K562 (cell line): ENCODE data around the gene SPNS2. TPM values are rescaled to one million over a fixed set of nuclear protein-coding genes. Genes with fewer than 3 reads are reported as not detected.
A peak's percentile ranks its signal among the peaks of the same experiment; 100 is the strongest.

Experiments
- ATAC-seq: fragments of 200-7000 bp; cut with Tn5 transposase; 3 replicates; pipeline ENCODE4 v1.9.1; 2020; ENCODE audit warnings: moderate library complexity
- BruUV-seq: library from RNA; stranded (reverse); fragments of 400-500 nt; replicated peaks from 2 replicates; lab custom pipeline; 2021; lab: Mats Ljungman, UMichigan
- CTCF ChIA-PET: fragments of 300-600 bp; formaldehyde crosslinking; extraction: SDS; loops from one replicate; lab custom pipeline; 2021; ENCODE audit warnings: low intra/inter-chr PET ratio; lab: Yijun Ruan, JAX
- POLR2A ChIA-PET: fragments of 300-600, 350-650 bp; sonication (Branson Sonifier 250); formaldehyde crosslinking; extraction: SDS; loops from one replicate; lab custom pipeline; 2021; ENCODE audit warnings: antibody characterized with exemption, inconsistent platforms; lab: Yijun Ruan, JAX
- DNase-seq, 4 experiments: peaks; one replicate each; pipeline versions ENCODE4 v3.0.0 to v3.0.0-alpha.2; 2011 to 2018; ENCODE audit warnings: low spot score in 3 of 4, mixed read lengths in 3 of 4; ENCODE audit errors: extremely low read depth in 1 of 4
- FAIRE-seq: peaks from 2 replicates; lab custom pipeline; 2011; peaks lifted over from hg19 to GRCh38; lab: Jason Lieb, UNC
- H2AFZ ChIP-seq: 2 replicates; pipeline ENCODE4 v1.6.0; 2011; ENCODE audit warnings: low read depth, low read length, control low read depth, inconsistent platforms
- H3K27ac ChIP-seq: fragments of 200-600 bp; 3 replicates; pipeline ENCODE4 v1.8.0; 2011; ENCODE audit warnings: low read depth, mild to moderate bottlenecking, control low read depth, inconsistent platforms, low read length, moderate library complexity, mixed read lengths; ENCODE audit errors: extremely low read depth
- H3K27me3 ChIP-seq, 2 experiments: fragments of 300-600 bp in 1 of 2; 2 replicates in 1 of 2; 3 replicates in 1 of 2; pipeline versions ENCODE4 v1.6.0 to v1.8.0; 2011; ENCODE audit warnings: inconsistent platforms in 2 of 2, low read length in 2 of 2, mild to moderate bottlenecking in 1 of 2, mixed read lengths in 1 of 2, moderate library complexity in 1 of 2; ENCODE audit not compliant: control insufficient read depth in 2 of 2, insufficient read depth in 2 of 2
- H3K36me3 ChIP-seq: fragments of 300-600 bp; 3 replicates; pipeline ENCODE4 v1.8.0; 2011; ENCODE audit warnings: mild to moderate bottlenecking, low read length, inconsistent platforms; ENCODE audit not compliant: control insufficient read depth, insufficient read depth
- H3K4me1 ChIP-seq, 2 experiments: fragments of 200-600 bp in 1 of 2; replicated peaks in 1 of 2; 2 replicates in 1 of 2; 3 replicates in 1 of 2; pipeline versions ENCODE4 v1.5.1 to v1.8.0; 2011; ENCODE audit warnings: inconsistent platforms in 2 of 2, low read length in 2 of 2, mild to moderate bottlenecking in 1 of 2, mixed read lengths in 1 of 2, moderate library complexity in 1 of 2; ENCODE audit not compliant: control insufficient read depth in 2 of 2, insufficient read depth in 2 of 2
- H3K4me2 ChIP-seq: 2 replicates; pipeline ENCODE4 v1.6.1; 2011; ENCODE audit warnings: low read length, control low read depth, inconsistent platforms, mixed read lengths; ENCODE audit not compliant: insufficient read depth
- H3K4me3 ChIP-seq: fragments of 200-600 bp; sonication (generic), shearing (Covaris generic); 2 replicates; pipeline ENCODE4 v1.5.1; 2016; ENCODE audit warnings: control low read depth, inconsistent platforms
- H3K79me2 ChIP-seq: fragments of 200-600 bp; 3 replicates; pipeline ENCODE4 v1.8.0; 2011; ENCODE audit warnings: low read length, inconsistent platforms; ENCODE audit not compliant: control insufficient read depth, insufficient read depth
- H3K9ac ChIP-seq, 2 experiments: 2 replicates each; pipeline versions ENCODE4 v1.6.0 to v1.6.1; 2011; ENCODE audit warnings: low read depth in 2 of 2, low read length in 2 of 2, control low read depth in 1 of 2, inconsistent platforms in 1 of 2, mild to moderate bottlenecking in 1 of 2, mixed read lengths in 1 of 2; ENCODE audit not compliant: insufficient read depth in 1 of 2
- H3K9me1 ChIP-seq: one replicate; pipeline ENCODE4 v1.6.0; 2011; ENCODE audit warnings: inconsistent platforms, mild to moderate bottlenecking, low read length, moderate library complexity; ENCODE audit not compliant: control insufficient read depth, insufficient read depth
- H3K9me3 ChIP-seq: replicated peaks from 2 replicates; pipeline ENCODE4 v1.5.1; 2011; ENCODE audit warnings: low read depth, low read length, inconsistent platforms; ENCODE audit not compliant: control insufficient read depth, insufficient read depth
- H4K20me1 ChIP-seq: replicated peaks from 2 replicates; pipeline ENCODE4 v1.6.1; 2011; ENCODE audit warnings: low read length, inconsistent platforms, mixed read lengths; ENCODE audit not compliant: control insufficient read depth, insufficient read depth
- POLR2G ChIP-seq: fragments of 200-400 bp; formaldehyde crosslinking; IDR thresholded peaks from 2 replicates; pipeline ENCODE4 v1.6.1; 2017; ENCODE audit warnings: low read depth, mild to moderate bottlenecking, antibody characterized with exemption, low read length, moderate library complexity
- ZNF282 ChIP-seq: sonication (generic); formaldehyde crosslinking; IDR thresholded peaks from 2 replicates; pipeline ENCODE4 v1.8.1; 2023; ENCODE audit warnings: missing genetic modification reagents
- WGBS: fragments of 100-300 bp; shearing (Covaris generic); methylation state at CpG from one replicate; pipeline ENCODE4 v1.1.6; 2016; ENCODE audit warnings: low coverage, mixed read lengths; ENCODE audit not compliant: insufficient coverage; ENCODE audit errors: missing lambda C conversion rate; 5-methylcytosine and 5-hydroxymethylcytosine counted together
- in situ Hi-C: fragments of 300-500 bp; cut with MboI; formaldehyde crosslinking; loops from 4 replicates; pipeline ENCODE4 v1.15.0; 2018; ENCODE audit warnings: inconsistent platforms, mixed read lengths
- intact Hi-C: fragments of 100-400 bp; cut with micrococcal nuclease; formaldehyde crosslinking; loops from 2 replicates; pipeline ENCODE4 v1.14.2; 2022
- polyA plus RNA-seq, 8 experiments: library from polyadenylated mRNA; depleted of rRNA in 4 of 8; stranded (reverse) in 5 of 8; unstranded in 3 of 8; fragments of >200 nt; fragmentation: Nextera tagmentation in 2 of 8; fragmentation: Illumina TruSeq in 1 of 8; extraction: Ambion mirVana in 2 of 8; extraction: Trizol in 1 of 8; gene quantifications; 2 replicates each; pipeline versions ENCODE4 v1.2.1 to v1.2.3, GENCODE V29; 2011 to 2014; ENCODE audit warnings: inconsistent platforms in 1 of 8, missing spikeins in 1 of 8
- total RNA-seq, 7 experiments: library from RNA; depleted of rRNA in 6 of 7; stranded (reverse); fragments of >200 nt in 6 of 7; fragmentation: Illumina TruSeq in 2 of 7; extraction: Trizol in 2 of 7; gene quantifications; 2 replicates each; pipeline versions ENCODE4 v1.2.1 to v1.2.3, GENCODE V29; 2011 to 2021; ENCODE audit warnings: low replicate concordance in 1 of 7

Gene SPNS2
- total and polyA plus RNA-seq, 9 of the 15 experiments (the other 6 are each of a cell fraction or from before 2014, with no cell fraction given) = 0.06 TPM; not detected in 8

GRCh38 chr17:4532860-4533522 is 34.3 kb downstream of the SPNS2 start:
- no peak overlapping the region for H3K9ac ChIP-seq
- peak; percentile 42; the same call in 1 of the 2 replicates for TF ChIP-seq POLR2G
- no peak for TF ChIP-seq ZNF282
- H3K4me2 ChIP-seq = no peak overlapping the region
- H3K36me3 ChIP-seq = peaks cover 10% of the 10 kb centered on the region; the same call in 1 of the 3 replicates
- no peaks in the 10 kb centered on the region for H3K79me2 ChIP-seq
- WGBS = 6% methylated on average over 21 of the region's 33 CpGs
- no peaks in the 10 kb centered on the region for H3K9me3 ChIP-seq
- no peak overlapping the region for H3K4me3 ChIP-seq
- no peak for DNase-seq
- H3K27ac ChIP-seq = no peak overlapping the region
- no peak for ATAC-seq
- POLR2A ChIA-PET = no interaction called here
- no peaks in the 10 kb centered on the region for H3K9me1 ChIP-seq
- in situ Hi-C loops (no loop called here), intact Hi-C loops (no loop called here)
- H2AFZ ChIP-seq = no peak overlapping the region
- peaks cover 0 to 15% of the 10 kb centered on the region in 2 experiments; a peak in 3 of 5 replicates for H3K27me3 ChIP-seq
- FAIRE-seq = no peak
- BruUV-seq = no TSS peak
- peaks cover 4% of the 10 kb centered on the region; the same call in 1 of the 2 replicates for H4K20me1 ChIP-seq
- CTCF ChIA-PET = no interaction called here
- H3K4me1 ChIP-seq = peaks cover 0 to 54% of the 10 kb centered on the region in 2 experiments; a peak in 3 of 5 replicates
